Measurements from ENCODE around the gene ANO10.

DNA sequence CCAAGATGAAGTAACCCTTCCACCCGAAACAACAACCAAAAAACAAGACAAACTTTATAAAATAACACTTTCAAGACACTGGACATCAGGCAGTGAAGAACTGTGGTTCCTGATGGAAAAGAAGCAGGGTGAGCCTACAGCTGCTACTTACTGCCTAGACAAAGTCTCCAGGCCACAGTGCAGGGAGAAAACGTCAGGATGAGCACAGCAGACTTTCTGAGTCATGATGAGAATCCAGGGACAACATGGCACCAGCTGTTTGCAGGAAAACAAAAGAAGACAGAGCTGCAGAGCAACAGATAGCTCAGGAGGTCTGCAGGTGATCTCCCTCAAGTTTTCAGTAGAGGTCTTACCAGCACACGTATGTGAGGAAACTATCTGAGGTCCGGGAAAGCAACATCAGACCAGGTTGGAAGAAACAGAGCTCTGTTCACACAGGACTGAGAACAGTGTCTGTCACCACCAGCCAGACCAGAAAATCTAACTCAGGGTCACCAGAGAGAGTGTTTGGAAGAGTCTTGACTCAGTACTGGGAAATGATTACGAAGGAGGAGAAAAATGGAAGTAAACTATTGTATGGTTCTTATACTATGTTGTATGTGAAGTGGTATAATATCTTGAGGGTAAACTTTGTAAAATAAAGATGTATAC lies 108.9 kb downstream of the ANO10 start:
- TF ChIP-seq, protein P1, sequence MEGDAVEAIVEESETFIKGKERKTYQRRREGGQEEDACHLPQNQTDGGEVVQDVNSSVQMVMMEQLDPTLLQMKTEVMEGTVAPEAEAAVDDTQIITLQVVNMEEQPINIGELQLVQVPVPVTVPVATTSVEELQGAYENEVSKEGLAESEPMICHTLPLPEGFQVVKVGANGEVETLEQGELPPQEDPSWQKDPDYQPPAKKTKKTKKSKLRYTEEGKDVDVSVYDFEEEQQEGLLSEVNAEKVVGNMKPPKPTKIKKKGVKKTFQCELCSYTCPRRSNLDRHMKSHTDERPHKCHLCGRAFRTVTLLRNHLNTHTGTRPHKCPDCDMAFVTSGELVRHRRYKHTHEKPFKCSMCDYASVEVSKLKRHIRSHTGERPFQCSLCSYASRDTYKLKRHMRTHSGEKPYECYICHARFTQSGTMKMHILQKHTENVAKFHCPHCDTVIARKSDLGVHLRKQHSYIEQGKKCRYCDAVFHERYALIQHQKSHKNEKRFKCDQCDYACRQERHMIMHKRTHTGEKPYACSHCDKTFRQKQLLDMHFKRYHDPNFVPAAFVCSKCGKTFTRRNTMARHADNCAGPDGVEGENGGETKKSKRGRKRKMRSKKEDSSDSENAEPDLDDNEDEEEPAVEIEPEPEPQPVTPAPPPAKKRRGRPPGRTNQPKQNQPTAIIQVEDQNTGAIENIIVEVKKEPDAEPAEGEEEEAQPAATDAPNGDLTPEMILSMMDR (IDR thresholded peaks at IDR 0.05; ENCODE audit: borderline replicate concordance, extremely low read depth, low read length, poor library complexity, severe bottlenecking) = no peak
- TF ChIP-seq EZH2 (IDR thresholded peaks at IDR 0.05; ENCODE audit: borderline replicate concordance, low read depth, low read length, severe bottlenecking) = no peak

All from DND-41 (cell line).